Activated B cell treated with CpG ODN at 0.5 μM for 24 hours (primary cell): ENCODE measurements around the gene TUBB4B. TPM values are rescaled to one million over a fixed set of nuclear protein-coding genes. Genes with fewer than 3 reads are reported as not detected.
A peak's percentile ranks its signal among the peaks of the same experiment; 100 is the strongest.

Experiments
- ATAC-seq: fragments of 200-7000 bp; cut with Tn5 transposase; one replicate; pipeline ENCODE4 v1.10.0; 2021; ENCODE audit warnings: low read depth, mild to moderate bottlenecking, moderate library complexity
- CTCF ChIA-PET: fragments of 350-600 bp; sonication (Branson Sonifier 250); formaldehyde crosslinking; loops from one replicate; lab custom pipeline; 2021; ENCODE audit warnings: antibody characterized with exemption; lab: Charles Lee
- POLR2A ChIA-PET: fragments of 350-600 bp; sonication (Branson Sonifier 250); formaldehyde crosslinking; loops from one replicate; lab custom pipeline; 2021; ENCODE audit warnings: antibody characterized with exemption; lab: Charles Lee
- DNase-seq: peaks from one replicate; pipeline ENCODE4 v3.0.0; 2022
- H3K27ac Mint-ChIP-seq: one replicate; pipeline ENCODE4 v1.8.0; 2020; ENCODE audit warnings: mixed read lengths
- H3K27me3 Mint-ChIP-seq: one replicate; pipeline ENCODE4 v1.8.0; 2021; ENCODE audit warnings: mixed read lengths
- H3K36me3 Mint-ChIP-seq: one replicate; pipeline ENCODE4 v1.8.0; 2021; ENCODE audit warnings: low read depth, mixed read lengths
- H3K4me1 Mint-ChIP-seq: one replicate; pipeline ENCODE4 v1.8.0; 2021; ENCODE audit warnings: mixed read lengths
- H3K4me3 Mint-ChIP-seq: one replicate; pipeline ENCODE4 v1.8.0; 2020; ENCODE audit warnings: mild to moderate bottlenecking, mixed read lengths
- H3K9me3 Mint-ChIP-seq: one replicate; pipeline ENCODE4 v1.8.0; 2020; ENCODE audit warnings: mixed read lengths
- intact Hi-C: fragments of 100-400 bp; cut with micrococcal nuclease; formaldehyde crosslinking; loops from one replicate; pipeline ENCODE4 v1.15.1; 2024
- total RNA-seq: library from RNA; stranded (reverse); gene quantifications from 2 replicates; pipeline ENCODE4 v1.2.3, GENCODE V29; 2022
- TF ChIP-seq, protein P1 (sequence below): fragments of 200-600 bp; IDR thresholded peaks from one replicate; pipeline ENCODE4 v1.8.0; 2022; ENCODE audit warnings: antibody characterized with exemption, mild to moderate bottlenecking

Gene TUBB4B
- total RNA-seq, 1 donor from 2014 or later: 182 TPM

DNA sequence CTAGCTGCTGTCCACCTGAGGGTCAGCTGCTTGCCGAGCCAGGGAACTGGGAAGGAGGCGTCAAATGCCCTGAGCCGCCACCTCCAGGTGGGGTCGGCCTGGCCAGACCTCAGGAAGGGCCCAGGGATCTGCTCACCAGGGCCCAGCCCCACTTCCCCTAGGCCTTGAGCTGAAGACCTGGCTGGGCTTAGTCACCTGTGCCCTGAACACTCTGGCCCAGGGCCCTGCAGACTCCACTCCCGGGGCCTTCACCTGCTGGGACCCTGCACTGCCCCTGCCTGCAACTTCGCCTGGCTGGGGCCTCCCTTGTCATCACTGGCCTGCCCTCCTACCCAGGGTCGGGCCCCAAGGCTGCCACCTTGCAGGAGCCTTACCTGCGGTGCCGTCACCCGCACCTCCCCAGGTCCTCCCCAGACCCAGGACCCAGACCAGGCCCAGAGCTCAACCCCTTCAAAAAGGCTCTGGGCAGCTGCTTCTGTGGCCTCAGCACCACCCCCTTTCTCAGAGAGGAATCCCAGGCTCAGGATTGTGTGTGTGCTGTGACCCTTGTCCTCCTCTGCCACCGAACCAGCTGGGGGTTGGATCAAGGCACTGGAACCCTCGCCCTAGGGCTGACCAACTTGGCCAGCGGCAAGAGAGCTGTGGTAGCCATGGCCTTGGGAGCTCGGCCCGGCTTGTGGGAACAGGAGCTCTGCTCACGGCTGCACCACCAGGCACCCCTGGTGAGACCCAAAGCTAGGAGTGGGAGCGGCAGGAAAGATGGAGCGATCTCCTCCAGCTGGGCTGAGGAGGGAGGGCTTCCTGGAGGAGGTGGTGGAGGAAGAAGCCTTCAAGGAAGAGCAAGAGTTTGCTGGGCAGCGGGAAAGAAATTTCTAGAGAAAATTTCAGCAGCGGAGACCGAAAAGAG is 12.9 kb downstream of the TUBB4B start:
- POLR2A ChIA-PET: interaction anchor here (0.6 to 8.5 kb wide), 10 partner anchors 12 to 525 kb away, joined by 3 to 160 read pairs (median 4); partner anchors contain the start of genes TOR4A, TPRN and TUBB4B
- H3K4me1 Mint-ChIP-seq: peaks cover 19% of the 10 kb centered on the region
- DNase-seq: no peak
- H3K27me3 Mint-ChIP-seq: no peaks in the 10 kb centered on the region
- H3K9me3 Mint-ChIP-seq: no peaks in the 10 kb centered on the region
- CTCF ChIA-PET: interaction anchor here (0.7 to 1.6 kb wide), 3 partner anchors 11 to 207 kb away, joined by 3 to 10 read pairs (median 3); no protein-coding TSS in a partner anchor
- H3K4me3 Mint-ChIP-seq: peak overlapping the region; percentile 83
- TF ChIP-seq, protein P1, sequence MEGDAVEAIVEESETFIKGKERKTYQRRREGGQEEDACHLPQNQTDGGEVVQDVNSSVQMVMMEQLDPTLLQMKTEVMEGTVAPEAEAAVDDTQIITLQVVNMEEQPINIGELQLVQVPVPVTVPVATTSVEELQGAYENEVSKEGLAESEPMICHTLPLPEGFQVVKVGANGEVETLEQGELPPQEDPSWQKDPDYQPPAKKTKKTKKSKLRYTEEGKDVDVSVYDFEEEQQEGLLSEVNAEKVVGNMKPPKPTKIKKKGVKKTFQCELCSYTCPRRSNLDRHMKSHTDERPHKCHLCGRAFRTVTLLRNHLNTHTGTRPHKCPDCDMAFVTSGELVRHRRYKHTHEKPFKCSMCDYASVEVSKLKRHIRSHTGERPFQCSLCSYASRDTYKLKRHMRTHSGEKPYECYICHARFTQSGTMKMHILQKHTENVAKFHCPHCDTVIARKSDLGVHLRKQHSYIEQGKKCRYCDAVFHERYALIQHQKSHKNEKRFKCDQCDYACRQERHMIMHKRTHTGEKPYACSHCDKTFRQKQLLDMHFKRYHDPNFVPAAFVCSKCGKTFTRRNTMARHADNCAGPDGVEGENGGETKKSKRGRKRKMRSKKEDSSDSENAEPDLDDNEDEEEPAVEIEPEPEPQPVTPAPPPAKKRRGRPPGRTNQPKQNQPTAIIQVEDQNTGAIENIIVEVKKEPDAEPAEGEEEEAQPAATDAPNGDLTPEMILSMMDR: no peak
- no peak for ATAC-seq
- intact Hi-C loops: no loop called here
- H3K27ac Mint-ChIP-seq: peak overlapping the region; percentile 72
- peaks cover 16% of the 10 kb centered on the region for H3K36me3 Mint-ChIP-seq

DNA sequence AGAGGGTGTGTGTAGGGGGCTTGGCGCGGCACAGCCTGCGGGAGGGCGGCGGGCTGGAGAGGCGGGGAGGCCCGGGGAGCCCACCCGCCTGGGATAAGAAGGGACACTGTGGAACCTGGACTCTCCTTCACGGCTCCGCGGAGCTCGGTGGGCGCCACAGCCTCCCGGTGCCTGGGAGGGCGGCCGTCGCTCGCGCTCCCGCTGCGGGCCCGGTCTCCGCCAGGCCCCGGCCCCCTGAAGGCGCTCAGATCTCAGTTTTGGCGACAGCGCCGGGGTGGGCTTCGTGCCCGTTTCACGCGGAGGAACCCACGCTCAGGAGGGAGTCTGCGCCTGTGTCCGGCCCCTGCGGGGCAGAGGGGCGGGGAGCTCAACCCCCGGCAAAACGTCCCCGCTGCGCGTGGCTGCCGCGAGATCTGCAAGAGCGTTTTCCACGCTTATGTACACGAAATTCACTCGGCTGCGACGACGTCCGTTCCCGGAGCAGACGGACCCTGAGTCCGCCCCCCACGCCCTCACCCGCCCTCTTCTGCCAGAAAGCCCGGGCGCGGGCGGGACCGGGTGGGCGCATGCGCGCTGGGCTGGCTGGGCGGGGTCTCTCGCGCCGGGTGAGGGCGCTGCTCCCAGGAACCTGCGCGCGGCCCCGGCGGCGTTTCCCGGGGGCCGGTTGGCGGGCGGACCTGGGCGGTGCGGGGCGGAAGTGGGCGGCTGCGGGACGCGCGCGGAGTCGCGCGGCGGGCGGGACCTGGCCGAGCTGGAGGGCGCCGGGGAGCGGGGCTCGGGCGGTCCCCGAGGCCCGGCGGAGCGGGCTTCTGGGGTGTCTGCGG is 13.7 kb downstream of the TUBB4B start, which contains the start of gene NELFB:
Gene NELFB (plus strand): TSS at position 704 of the 824 bp plus-strand sequence.
- TF ChIP-seq, protein P1: no peak
- ChIA-PET POLR2A (interaction anchor here (0.6 to 8.5 kb wide), 12 partner anchors 9 to 526 kb away, joined by 3 to 160 read pairs (median 4); partner anchors contain the start of genes TOR4A, TPRN and TUBB4B), CTCF (interaction anchor here (0.7 to 1.6 kb wide), 2 partner anchors 18 to 208 kb away, joined by 3 to 10 read pairs; no protein-coding TSS in a partner anchor)
- DNase-seq (peak; percentile 100), ATAC-seq (peak; percentile 90)
- H3K4me1 Mint-ChIP-seq: peaks cover 19% of the 10 kb centered on the region
- peak within 1 kb of the TSS; percentile 72 for H3K27ac Mint-ChIP-seq
- H3K4me3 Mint-ChIP-seq: peak within 1 kb of the TSS; percentile 90
- no peaks in the 10 kb centered on the region for H3K27me3 Mint-ChIP-seq
- H3K36me3 Mint-ChIP-seq: peaks cover 21% of the 10 kb centered on the region
- intact Hi-C loops: loop anchor here (1.0 kb wide), 2 partner anchors 13 to 14 kb away; partner anchors contain the start of gene TUBB4B
- H3K9me3 Mint-ChIP-seq: no peaks in the 10 kb centered on the region

GRCh38 chr9:137255448-137256114 is 14.5 kb downstream of the TUBB4B start:
- H3K4me1 Mint-ChIP-seq: peaks cover 19% of the 10 kb centered on the region
- no peaks in the 10 kb centered on the region for H3K9me3 Mint-ChIP-seq
- POLR2A ChIA-PET: interaction anchor here (0.6 to 8.5 kb wide), 8 partner anchors 10 to 179 kb away, joined by 3 to 160 read pairs (median 8); partner anchors contain the start of genes TOR4A and TUBB4B
- DNase-seq (no peak), ATAC-seq (no peak)
- TF ChIP-seq, protein P1: no peak
- no peak overlapping the region for H3K27ac Mint-ChIP-seq
- no peaks in the 10 kb centered on the region for H3K27me3 Mint-ChIP-seq
- peak overlapping the region; percentile 90 for H3K4me3 Mint-ChIP-seq
- CTCF ChIA-PET: interaction anchor here (1.6 kb wide), 1 partner anchor 19 kb away, joined by 10 read pairs; no protein-coding TSS in a partner anchor
- peaks cover 21% of the 10 kb centered on the region for H3K36me3 Mint-ChIP-seq
- intact Hi-C loops: loop anchor here (1.0 kb wide), 2 partner anchors 13 to 14 kb away; partner anchors contain the start of gene TUBB4B

- Mint-ChIP-seq H3K27ac (no peak overlapping the region), H3K27me3 (no peaks in the 10 kb centered on the region), H3K4me1 (peaks cover 19% of the 10 kb centered on the region), H3K9me3 (no peaks in the 10 kb centered on the region), H3K4me3 (peak overlapping the region; percentile 90), H3K36me3 (peaks cover 21% of the 10 kb centered on the region)
- DNase-seq: no peak
- POLR2A ChIA-PET: interaction anchor here (0.6 to 8.5 kb wide), 5 partner anchors 11 to 37 kb away, joined by 4 to 160 read pairs (median 8); partner anchors contain the start of genes RNF208, TOR4A and TUBB4B
- no peak for ATAC-seq
- CTCF ChIA-PET: no interaction called here
- intact Hi-C loops: no loop called here
- TF ChIP-seq, protein P1: no peak
These were observed 15.3 kb downstream of the TUBB4B start for GRCh38 chr9:137256362-137256761.
